Neural crest cell (in vitro differentiated cells): ENCODE data around the gene CHGA. TPM values are rescaled to one million over a fixed set of nuclear protein-coding genes. Genes with fewer than 3 reads are reported as not detected.

Source experiments
- DNase-seq: peaks from one replicate; pipeline ENCODE4 v3.0.0; 2021; ENCODE audit warnings: low read depth, mixed read lengths, low spot score
- H3K27ac Mint-ChIP-seq: one replicate; pipeline ENCODE4 v1.8.0; 2021; ENCODE audit warnings: mild to moderate bottlenecking, mixed read lengths; ENCODE audit not compliant: unreplicated experiment
- H3K27me3 Mint-ChIP-seq: 2 replicates; pipeline ENCODE4 v1.8.0; 2021; ENCODE audit warnings: low read depth, mild to moderate bottlenecking, mixed read lengths
- H3K36me3 Mint-ChIP-seq: 2 replicates; pipeline ENCODE4 v1.8.0; 2021; ENCODE audit warnings: low read depth, mild to moderate bottlenecking, mixed read lengths
- H3K4me1 Mint-ChIP-seq: 2 replicates; pipeline ENCODE4 v1.8.0; 2021; ENCODE audit warnings: mixed read lengths
- H3K4me3 Mint-ChIP-seq: one replicate; pipeline ENCODE4 v1.8.0; 2021; ENCODE audit warnings: mild to moderate bottlenecking, mixed read lengths
- H3K9me3 Mint-ChIP-seq: 2 replicates; pipeline ENCODE4 v1.8.0; 2021; ENCODE audit warnings: mixed read lengths
- CTCF ChIP-seq: fragments of 200-600 bp; sonication (generic); conservative IDR thresholded peaks from 2 replicates; pipeline ENCODE4 v1.5.0; 2021; ENCODE audit warnings: antibody characterized with exemption, mild to moderate bottlenecking
- total RNA-seq: library from RNA; stranded (reverse); gene quantifications from 2 replicates; pipeline ENCODE4 v1.2.1, GENCODE V29; 2021

The CHGA gene
- total RNA-seq, 1 donor from 2014 or later: 4.3 TPM

- no peak for DNase-seq
- H3K27ac Mint-ChIP-seq: no peak overlapping the region
- peaks cover 73% of the 10 kb centered on the region for H3K27me3 Mint-ChIP-seq
- TF ChIP-seq CTCF: no peak
- no peaks in the 10 kb centered on the region for H3K36me3 Mint-ChIP-seq
- peaks cover 2% of the 10 kb centered on the region for H3K4me1 Mint-ChIP-seq
- H3K4me3 Mint-ChIP-seq: no peak overlapping the region
- H3K9me3 Mint-ChIP-seq: no peaks in the 10 kb centered on the region
Measured at GRCh38 chr14:92883066-92883465, 39.9 kb upstream of the CHGA start.

- Mint-ChIP-seq H3K27me3 (peaks cover 79% of the 10 kb centered on the region), H3K4me3 (no peak overlapping the region), H3K9me3 (no peaks in the 10 kb centered on the region), H3K4me1 (no peaks in the 10 kb centered on the region), H3K36me3 (no peaks in the 10 kb centered on the region), H3K27ac (no peak overlapping the region)
- TF ChIP-seq CTCF: no peak
- DNase-seq: no peak
Measured at GRCh38 chr14:92884410-92884809, 38.5 kb upstream of the CHGA start.

- H3K4me3 Mint-ChIP-seq: no peak overlapping the region
- no peak for TF ChIP-seq CTCF
- no peaks in the 10 kb centered on the region for H3K36me3 Mint-ChIP-seq
- H3K4me1 Mint-ChIP-seq: no peaks in the 10 kb centered on the region
- H3K27ac Mint-ChIP-seq: no peak overlapping the region
- peaks cover 76% of the 10 kb centered on the region for H3K27me3 Mint-ChIP-seq
- H3K9me3 Mint-ChIP-seq: peaks cover 4% of the 10 kb centered on the region
- no peak for DNase-seq
Measured at GRCh38 chr14:92885279-92886061, 37.5 kb upstream of the CHGA start.

- Mint-ChIP-seq H3K27ac (no peak overlapping the region), H3K4me3 (no peak overlapping the region), H3K36me3 (no peaks in the 10 kb centered on the region), H3K4me1 (peaks cover 6% of the 10 kb centered on the region), H3K9me3 (peaks cover 4% of the 10 kb centered on the region), H3K27me3 (peaks cover 73% of the 10 kb centered on the region)
- no peak for DNase-seq
- no peak for TF ChIP-seq CTCF
Measured at GRCh38 chr14:92886337-92886736, 36.6 kb upstream of the CHGA start.

- H3K36me3 Mint-ChIP-seq: no peaks in the 10 kb centered on the region
- peaks cover 65% of the 10 kb centered on the region for H3K27me3 Mint-ChIP-seq
- H3K27ac Mint-ChIP-seq: no peak overlapping the region
- DNase-seq: no peak
- no peak for TF ChIP-seq CTCF
- peaks cover 4% of the 10 kb centered on the region for H3K9me3 Mint-ChIP-seq
- peaks cover 7% of the 10 kb centered on the region for H3K4me1 Mint-ChIP-seq
- H3K4me3 Mint-ChIP-seq: no peak overlapping the region
Measured at GRCh38 chr14:92887157-92887556, 35.8 kb upstream of the CHGA start.
